ENCODE measurements around the gene FBN1.

FBN1 gene

DNA sequence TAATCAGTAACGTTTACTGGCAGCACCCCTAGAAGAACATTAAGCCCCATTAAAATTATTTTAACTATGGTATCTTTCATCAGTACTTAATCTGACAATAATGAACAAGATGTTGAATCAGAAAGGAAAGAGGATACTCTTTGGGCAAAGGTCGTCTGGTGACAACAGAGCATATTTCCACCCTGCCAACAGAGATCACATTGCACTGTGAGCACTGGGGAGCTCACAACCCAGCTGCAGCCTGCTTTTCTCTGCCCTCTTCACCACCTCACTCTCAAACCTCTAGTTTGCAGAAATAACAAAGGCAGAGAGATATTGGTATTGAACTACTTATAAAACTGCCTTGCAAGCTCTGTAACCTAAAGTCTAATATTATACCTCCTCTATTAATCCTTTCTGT is 130.0 kb downstream of the FBN1 start:
- DNase-seq (ENCODE audit: low read depth in 3 of 3): no peak

GRCh38 chr15:48514103-48514816 is 131.2 kb downstream of the FBN1 start:
- DNase-seq (ENCODE audit: low read depth in 3 of 3): no peak

DNA sequence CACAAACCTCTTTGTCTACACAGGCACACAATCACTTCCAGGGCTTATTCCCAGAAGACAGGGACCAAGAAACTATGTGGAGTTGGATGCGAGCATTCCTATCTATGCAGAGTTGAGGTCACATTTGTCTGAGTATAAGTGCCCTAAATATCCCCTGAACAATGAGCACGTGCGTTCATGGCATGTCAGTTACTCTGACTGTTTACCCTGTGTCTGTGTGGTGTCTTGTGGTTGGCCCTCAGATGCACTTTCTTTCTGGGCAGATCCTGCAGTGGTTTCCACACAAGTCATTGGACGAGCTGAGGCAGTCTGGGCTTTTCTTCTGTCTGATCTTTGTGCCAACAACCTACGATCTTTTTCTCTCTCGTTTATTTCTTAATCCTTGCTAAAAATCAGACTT is 134.5 kb downstream of the FBN1 start:
- DNase-seq (ENCODE audit: low read depth in 3 of 3): no peak

DNA sequence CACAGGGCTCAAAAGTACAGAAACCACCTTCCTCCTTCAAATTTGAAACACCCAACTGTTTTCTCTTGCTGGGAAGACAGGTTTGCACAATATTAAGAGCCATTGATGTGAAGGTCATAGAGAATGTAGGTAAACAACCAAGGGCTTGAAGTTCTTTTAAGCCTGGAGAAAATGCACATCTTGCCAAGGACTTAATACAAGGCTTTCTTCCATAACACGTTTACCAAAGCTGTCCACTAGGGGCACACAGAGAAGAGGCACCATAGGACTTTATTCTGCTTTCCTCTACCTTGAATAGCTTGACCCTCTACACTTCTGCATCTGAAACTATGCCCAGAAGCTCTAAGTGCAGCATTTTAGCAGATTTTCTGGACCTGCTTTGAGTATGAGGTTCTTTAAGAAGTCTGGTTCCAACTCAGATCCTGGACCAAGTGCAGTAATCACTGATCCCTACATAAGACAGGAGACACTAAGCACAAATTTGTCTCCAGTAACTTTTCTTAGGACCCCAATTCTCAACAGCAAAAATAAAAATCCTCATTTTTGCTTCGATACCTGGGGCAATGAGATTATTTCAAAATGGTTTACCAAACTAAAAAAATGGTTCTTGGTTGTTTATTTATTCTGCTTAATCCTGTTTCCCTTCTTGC is 138.0 kb downstream of the FBN1 start:
- no peak for DNase-seq (ENCODE audit: low read depth in 3 of 3)

DNA sequence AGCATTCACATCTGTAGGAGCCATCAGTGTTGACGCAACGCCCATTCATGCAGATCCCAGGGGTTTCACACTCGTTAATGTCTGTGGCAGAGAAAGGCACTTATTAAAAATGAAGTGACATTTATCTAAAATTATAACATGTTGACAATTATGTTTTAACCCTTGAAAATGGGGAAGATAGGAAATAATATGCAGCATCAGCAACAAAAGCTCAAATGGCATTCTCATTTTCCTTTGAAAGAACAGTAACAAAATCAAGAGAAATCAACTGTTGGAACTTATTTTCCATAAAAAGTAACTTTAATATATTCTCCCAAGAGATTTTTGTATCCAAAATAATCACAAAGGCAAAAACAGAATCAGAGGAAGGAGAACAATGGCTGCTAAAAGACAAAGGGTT is 140.4 kb downstream of the FBN1 start:
- DNase-seq (ENCODE audit: low read depth in 3 of 3): no peak

GRCh38 chr15:48501208-48501607 is 144.3 kb downstream of the FBN1 start:
- no peak for DNase-seq (ENCODE audit: low read depth in 3 of 3)

DNA sequence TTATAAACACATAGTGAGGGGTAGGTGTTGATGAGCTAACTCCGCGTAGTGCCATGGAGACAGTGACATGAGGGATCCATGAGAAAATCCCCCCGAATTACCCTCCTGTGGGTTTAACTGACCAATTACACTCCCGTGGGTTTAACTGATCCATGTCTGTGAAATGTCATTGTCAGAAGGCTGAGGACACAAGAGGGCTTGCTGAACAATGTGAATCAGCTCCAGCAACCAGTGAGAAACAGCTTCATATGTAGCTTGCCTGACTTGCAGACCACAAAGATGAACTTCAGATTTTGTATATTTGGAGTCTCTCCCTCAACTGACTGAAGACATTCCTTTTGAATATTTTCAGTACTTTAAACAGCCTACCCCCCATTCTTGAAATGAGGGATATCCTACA is 144.9 kb downstream of the FBN1 start:
- no peak for DNase-seq (ENCODE audit: low read depth in 3 of 3)

DNA sequence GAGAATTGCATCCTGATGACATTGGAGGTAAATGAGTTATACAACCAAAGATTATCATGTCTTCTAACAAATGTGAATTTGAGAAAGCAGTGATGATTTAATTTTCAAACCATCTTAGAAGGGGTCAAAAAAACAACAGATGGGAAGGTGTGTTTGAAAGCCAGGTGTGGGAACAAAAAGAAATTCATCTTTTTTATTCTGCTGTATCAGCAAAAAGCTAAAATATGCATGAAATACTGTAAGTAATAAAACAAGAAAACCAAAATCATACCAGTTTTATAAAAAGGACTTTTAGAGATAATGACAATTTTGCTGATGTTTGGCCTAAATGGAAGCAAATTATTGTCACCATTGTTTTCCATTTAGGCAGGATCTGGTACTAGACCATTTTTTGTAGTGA is 145.5 kb downstream of the FBN1 start:
- no peak for DNase-seq (ENCODE audit: low read depth in 3 of 3)

DNA sequence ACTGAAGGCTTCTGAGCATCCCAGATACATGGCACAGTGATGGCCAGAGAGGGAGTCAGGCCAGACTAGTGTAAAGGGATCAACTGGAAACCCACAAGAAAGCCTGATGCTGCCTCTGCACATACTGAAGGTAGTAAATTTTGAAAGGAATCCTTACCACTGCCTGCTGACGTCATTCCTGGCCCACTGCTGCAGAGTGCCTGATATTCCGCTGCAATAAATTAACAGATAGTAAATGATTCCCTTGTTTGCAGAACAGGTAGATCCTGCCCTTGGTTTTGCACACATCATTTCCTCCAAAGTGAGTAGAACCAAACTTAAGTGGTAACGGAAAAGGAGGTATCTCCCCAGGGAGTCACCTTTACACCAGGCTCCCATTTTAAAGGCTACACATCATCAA is 146.7 kb downstream of the FBN1 start:
- no peak for DNase-seq (ENCODE audit: low read depth in 3 of 3)

GRCh38 chr15:48494631-48495030 is 150.9 kb downstream of the FBN1 start:
- DNase-seq (ENCODE audit: low read depth in 3 of 3): no peak

GRCh38 chr15:48493763-48494225 is 151.7 kb downstream of the FBN1 start:
- DNase-seq (ENCODE audit: low read depth in 3 of 3): no peak

- no peak for DNase-seq (ENCODE audit: low read depth in 3 of 3)
Observed at GRCh38 chr15:48493084-48493762, 152.3 kb downstream of the FBN1 start.

DNA sequence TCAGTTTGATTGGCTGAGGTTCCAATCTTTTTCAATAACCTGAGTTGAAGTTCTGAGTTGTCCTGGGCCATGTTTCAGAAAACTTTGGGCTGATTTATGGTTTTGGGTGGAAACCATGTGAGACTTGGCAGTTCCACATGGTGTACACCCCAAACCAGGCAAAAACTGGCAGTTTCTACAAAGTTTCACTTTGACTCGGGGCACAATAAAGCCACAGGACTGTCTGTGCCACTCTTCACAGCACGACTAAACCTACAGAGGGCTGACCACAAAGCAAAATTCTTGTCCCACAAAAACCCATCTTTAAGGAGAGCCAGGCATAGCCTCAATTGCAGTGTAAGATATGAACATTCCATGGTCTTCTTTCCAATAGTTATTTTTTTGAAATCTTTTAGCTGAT is 159.3 kb downstream of the FBN1 start:
- no peak for DNase-seq (ENCODE audit: low read depth in 3 of 3)

- DNase-seq (ENCODE audit: low read depth in 3 of 3): no peak
Observed at GRCh38 chr15:48481802-48482201, 163.7 kb downstream of the FBN1 start.

GRCh38 chr15:48479751-48480150 is 165.8 kb downstream of the FBN1 start:
- DNase-seq (ENCODE audit: low read depth in 3 of 3): no peak

DNA sequence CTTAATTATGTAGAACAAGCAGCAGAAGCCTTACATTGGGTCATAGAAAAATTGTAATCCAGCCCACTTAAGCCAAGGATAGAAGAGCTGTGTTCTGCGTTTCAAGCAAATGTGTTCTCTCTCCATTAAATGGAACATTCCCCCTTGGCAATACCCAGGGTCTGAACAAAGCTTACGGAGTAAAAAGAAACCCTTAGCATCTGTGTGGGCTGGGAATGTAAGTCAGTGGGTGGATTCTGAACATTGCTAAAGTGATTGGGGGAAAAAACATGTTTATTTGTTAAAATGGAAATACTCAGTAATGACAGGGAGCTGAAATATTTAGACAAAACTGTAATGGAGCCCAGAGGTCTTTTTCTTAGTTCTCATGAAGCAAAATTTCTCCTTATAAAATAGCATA is 166.9 kb downstream of the FBN1 start:
- DNase-seq (ENCODE audit: low read depth in 3 of 3): no peak

DNA sequence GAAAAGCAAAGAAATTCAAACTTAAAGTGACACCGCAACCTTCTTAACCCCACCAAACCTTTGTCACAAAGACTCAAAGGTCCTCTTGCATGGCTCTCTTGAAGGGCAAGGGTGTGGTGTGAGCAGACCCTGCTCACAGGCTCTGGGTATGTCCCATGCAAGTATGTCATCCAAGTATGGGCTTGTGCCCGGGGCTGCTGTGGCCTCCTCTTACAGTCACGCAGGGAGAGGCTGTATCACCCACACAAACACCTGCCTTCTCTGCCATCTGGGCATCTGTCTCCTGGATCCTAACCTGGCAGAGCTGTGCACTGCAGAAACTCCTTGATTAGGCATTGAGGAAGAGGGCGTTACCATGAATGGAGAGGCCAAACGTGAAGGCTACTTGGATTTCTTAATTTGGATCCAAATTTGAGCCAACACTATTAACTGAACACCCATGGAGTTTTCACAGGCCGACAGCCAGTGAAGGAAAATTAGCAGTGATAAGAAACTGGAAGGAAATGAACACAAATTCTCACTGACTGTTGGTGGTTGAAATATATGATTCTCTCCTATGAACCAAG is 167.6 kb downstream of the FBN1 start:
- DNase-seq (ENCODE audit: low read depth in 3 of 3): no peak

- DNase-seq (ENCODE audit: low read depth in 3 of 3): no peak
Observed at GRCh38 chr15:48475600-48476395, 169.7 kb downstream of the FBN1 start.

GRCh38 chr15:48473667-48474066 is 171.8 kb downstream of the FBN1 start:
- no peak for DNase-seq (ENCODE audit: low read depth in 3 of 3)

- no peak for DNase-seq (ENCODE audit: low read depth in 3 of 3)
Observed at GRCh38 chr15:48472756-48473155, 172.8 kb downstream of the FBN1 start.

DNA sequence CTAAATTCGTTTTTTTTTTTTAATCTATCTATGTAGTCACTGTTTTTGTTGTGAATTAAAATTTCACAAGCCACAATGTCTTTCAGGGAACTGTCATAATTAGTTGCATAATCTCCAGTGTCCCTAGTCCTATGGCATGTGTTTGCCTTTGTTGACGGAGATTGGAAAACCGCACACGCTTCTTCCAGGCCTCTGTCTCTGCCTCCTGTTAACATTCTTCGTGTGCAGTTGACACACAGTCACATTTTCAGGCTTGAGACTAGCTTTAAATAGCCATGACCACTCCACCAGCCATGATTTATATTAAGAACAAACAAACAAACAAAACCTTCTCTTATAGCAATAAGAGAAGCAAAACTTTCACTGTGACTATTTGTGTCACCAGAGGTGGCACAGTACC is 174.4 kb downstream of the FBN1 start:
- no peak for DNase-seq (ENCODE audit: low read depth in 3 of 3)

- no peak for DNase-seq (ENCODE audit: low read depth in 3 of 3)
Observed at GRCh38 chr15:48470096-48470495, 175.4 kb downstream of the FBN1 start.
